Stimulated activated CD4-positive, alpha-beta T cell treated with anti-CD3 and anti-CD28 coated beads, Interleukin-12 subunit alpha, Interleukin-12 subunit beta, amount 100 ng/mL, for 4 hours (primary cell): ENCODE measurements around the gene ASPHD1.
"Not testable (repeated sequence)": the region's sequence is repeated elsewhere in the genome, so short reads cannot be mapped to it uniquely, and the experiment has no call there.

ENCODE experiments used
- DNase-seq: peaks from one replicate; pipeline ENCODE4 v3.0.0-alpha.2; 2020

ASPHD1 gene

DNA sequence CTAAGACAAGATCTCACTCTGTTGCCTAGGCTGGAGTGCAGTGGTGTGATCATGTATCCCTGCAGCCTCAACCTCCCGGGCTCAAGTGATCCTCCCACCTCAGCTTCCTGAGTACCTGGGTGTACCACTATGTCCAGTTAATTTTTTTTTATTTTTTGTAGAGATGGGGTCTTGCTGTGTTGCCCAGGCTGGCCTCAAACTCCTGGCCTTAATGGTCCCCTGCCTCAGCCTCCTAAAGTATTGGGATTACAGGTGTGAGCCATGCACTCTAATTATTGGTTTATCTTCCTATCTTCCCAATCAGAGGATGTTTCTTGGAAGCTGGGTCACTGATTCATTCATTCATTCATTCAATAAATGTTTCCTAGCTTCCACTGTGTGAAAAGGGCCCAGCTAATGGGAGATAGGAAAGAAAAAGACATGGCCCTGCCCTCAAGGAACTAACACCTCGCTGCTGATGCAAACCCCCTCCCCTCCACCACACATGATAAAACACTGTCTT, 8.5 kb downstream of the ASPHD1 start:
- DNase-seq = no peak

DNA sequence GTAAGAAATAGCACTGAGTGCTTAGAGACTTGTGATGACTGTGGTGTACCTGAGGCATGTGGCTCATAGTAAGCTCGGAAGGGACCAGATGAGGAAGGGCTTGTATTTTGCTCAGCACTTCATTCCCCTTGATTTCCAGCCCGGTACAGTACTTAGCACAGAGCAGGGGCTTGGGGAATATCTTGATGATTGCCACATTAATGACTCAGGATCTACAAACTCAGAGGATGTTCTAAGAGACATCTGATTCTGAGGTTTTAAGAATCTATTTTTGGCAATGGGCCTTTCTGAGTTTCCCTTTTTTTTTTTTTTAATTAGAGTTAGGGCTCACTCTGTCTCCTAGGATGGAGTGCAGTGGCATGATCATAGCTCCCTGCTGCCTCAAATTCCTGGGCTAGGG, 9.1 kb downstream of the ASPHD1 start:
- DNase-seq = no peak

DNA sequence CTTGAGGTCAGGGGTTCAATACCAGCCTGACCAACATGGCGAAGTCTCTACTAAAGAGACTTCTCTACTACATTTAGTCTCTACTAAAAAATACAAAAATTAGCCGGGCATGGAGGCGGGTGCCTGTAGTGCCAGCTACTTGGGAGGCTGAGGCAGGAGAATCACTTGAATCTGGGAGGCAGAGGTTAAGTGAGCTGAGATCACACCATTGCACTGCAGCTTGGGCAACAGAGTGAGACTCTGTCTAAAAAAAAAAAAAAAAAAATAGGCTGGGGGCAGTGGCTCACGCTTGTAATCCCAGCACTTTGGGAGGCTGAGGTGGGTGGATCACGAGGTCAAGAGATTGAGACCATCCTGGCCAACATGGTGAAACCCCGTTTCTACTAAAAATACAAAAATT, 9.6 kb downstream of the ASPHD1 start:
- DNase-seq = not testable (repeated sequence)

DNA sequence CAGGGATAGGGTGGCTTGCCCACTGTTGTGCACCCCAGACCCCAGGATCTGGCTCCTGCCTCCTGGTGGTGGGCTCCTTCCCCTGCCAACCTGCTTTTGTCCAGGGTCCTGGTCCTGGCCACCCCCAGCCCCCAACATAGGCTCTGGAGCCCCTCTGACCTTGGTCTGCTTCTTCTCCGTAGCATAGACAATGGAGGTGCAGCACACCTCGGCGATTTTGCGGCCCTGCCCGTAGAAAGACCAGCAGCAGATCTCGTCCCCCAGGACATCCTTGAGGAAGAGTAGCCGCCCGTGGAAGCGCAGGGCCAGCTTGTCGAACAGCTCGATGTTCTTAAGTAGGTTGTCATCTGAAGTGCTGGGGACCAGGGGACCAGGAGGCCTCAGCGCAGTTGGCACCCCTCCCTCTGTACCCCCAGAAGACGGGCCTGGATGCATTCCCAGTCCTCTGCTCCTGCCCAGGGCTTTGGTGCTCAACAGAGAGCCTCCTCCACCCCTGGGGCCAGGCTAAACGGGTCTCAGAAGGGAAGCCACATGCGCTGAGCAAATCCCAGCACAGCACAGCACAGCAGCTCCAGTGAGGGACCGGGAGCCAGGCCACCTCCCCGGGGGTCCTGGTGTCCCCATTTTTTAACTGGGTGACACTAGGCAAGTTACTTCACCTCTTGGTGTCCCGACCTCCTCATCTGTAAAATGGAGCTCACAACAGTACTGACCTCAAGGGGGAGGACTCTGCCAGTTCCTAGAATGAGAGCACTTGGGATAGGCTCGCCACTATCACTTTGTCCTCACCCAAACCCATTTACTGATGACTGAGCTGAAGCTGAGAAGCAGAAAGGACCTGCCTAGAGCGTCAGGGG, 10.8 kb downstream of the ASPHD1 start:
- DNase-seq = no peak

DNA sequence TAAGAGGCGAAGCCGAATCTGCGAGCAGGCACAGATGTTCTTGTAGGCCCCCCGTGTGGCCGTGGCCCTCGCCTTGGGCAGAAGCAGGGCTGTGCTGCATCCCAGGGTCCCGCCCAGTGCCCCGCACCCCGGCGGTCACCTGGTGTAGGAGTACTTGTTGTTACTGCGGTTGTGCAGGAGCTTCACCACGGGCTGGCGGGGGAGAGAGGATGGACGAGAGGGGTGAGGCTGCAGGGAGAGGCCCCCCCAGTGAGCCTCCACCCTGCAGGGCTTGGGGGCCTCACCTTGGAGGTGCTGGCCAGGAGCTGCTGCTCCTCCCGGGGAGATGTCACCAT, 11.4 kb downstream of the ASPHD1 start:
- DNase-seq = no peak

DNA sequence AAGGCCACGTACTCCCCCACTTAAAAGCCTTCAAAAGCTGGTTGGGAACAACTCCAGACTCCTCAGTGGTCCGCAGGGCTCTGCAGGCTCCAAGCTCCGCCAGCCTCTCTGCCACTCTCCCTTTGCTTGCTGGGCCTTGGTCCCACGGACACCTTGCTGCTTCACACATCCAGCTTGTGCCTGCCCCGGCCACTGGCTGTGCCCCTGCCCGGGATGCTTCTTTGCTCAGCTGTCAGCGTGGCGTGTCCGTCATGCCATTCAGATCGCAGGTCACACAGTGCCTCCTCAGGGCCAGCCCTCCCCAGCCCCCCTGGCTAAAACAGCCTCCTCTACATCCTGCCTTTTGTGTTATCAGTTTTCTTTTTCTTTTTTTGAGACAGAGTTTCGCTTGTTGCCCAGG, 11.8 kb downstream of the ASPHD1 start:
- no peak for DNase-seq

DNA sequence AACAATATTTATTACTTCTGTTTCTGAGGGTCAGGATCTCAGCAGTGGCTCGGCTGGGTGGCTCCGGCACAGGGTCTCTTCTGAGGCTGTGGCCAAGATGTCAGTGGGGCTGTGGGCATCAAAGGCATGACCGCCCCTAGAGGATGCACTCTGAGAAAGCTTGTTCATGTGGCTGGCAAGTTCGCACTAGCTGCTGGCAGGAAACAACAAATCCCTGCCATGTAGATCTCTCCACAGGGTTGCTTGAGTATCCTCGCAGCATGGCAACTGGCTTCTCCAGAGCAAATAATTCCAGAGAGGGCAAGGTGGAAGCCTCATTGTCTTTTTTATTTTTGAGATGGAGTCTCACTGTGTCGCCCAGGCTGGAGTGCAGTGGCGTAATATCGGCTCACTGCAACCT, 13.2 kb downstream of the ASPHD1 start:
- no peak for DNase-seq

DNA sequence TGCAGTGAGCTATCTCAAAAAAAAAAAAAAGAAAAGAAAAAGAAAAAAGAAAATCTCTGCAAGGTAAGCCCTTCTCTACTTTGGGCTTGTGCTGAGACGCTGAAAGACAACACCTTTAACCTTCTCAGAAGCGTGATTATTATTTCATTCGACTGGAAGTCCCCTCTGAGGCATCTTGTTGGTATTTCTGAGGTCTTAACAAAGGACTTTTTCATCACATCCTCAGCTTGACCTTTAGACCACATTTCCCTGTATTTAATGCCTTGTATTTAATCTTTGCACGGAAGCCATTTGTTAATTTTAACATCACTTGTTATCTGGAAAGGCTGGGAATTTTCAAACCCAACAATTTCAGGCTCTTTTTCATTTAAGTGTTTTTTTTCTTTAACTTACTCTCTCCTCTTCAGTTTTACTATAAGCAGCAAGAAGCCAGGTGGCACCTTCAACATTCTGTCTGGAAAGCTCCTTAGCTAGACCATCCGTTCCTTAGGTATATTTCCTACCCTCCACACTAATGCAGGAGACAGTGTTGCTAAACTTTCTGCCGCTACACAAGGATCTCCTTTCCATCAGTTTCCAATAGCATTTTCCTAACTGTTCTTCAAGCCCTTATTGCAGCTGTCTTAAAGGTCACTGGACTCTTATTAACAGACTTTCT, 15.4 kb downstream of the ASPHD1 start:
- DNase-seq = no peak

DNA sequence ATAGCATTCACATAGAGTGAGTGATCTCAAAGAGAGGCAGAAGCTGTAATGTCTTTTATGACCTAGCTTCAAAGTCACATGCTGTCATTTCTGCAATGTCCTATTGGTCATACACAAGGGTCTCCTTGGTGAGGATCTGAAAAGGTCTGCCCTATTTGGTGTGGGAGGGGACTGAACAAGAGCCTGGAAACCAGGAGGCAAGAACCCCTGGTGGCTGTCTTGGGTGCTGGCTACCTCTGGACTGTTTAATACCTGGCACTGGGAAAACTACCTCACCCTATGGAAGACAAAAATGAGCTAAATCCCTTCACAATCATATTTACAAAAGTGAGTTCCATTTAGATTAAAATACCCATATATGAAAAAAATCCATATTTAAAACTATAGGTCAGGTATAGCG, 16.7 kb downstream of the ASPHD1 start:
- no peak for DNase-seq

DNA sequence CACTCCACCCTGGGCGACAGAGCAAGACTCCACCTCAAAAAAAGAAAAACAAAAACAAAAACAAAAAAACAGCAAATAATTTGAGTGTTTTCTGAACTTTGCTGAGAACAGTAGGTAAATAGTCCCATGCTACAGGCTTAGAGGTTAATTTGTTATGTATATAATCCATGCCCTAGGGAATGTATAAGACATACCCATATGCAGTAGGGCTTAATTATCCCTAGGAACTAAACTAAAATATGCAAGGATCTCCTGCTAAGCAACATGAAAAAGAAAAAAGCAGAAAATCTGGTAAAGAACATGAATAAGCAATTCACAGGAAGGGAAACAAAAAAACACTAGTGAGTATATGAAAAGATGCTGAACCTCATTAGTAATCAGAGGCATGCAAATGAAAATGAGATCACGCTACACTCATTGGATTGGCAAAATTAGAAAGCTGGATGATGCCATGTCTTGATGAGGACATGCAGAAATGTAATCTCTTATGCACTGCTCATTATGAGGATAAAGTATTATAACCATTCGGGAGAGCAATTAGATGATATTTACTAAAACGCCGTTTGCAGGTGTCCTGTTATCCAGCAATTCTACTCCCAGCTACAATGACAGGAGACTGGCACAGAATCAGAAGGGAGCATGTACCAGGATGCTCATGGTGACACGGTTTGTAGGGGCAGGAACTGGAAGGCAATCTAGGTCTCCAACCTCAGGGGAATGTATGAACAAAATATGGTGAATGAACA, 20.2 kb downstream of the ASPHD1 start:
- DNase-seq = no peak

DNA sequence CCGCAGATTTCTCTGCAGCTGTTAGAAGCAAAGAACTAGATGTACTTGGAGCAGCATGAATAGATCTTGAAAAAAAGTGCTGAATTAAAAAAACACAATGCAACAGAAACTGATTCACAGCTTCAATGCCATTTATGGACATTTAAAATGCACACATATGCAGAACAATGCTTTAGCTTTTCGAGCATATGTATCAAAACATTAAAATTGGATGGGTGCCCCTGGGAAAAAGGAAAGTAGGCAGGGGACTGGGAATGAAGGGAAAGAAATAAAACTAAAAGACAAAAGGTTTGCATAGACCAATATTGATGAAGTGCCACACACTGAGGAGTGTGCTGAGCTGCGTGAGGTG, 20.7 kb downstream of the ASPHD1 start:
- no peak for DNase-seq

DNA sequence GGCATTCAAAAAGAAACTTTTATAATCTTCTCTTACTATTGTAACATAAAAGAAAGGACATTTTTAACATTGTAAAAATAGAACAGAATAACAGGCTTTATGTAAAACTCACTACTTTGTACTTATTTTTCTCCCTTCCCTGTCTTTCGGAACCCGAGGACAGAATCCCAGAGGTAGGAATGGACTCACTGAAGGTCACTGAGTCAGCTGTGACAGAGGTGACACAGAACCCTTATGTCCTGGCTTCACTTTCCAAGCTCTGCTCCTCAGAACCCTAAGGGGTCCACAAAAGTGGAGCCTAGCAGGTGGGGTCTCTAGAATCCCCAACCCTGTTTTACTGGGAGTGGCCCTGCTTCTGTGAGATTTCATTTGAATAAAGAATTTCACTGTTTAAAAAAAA, 22.0 kb downstream of the ASPHD1 start:
- DNase-seq = no peak

DNA sequence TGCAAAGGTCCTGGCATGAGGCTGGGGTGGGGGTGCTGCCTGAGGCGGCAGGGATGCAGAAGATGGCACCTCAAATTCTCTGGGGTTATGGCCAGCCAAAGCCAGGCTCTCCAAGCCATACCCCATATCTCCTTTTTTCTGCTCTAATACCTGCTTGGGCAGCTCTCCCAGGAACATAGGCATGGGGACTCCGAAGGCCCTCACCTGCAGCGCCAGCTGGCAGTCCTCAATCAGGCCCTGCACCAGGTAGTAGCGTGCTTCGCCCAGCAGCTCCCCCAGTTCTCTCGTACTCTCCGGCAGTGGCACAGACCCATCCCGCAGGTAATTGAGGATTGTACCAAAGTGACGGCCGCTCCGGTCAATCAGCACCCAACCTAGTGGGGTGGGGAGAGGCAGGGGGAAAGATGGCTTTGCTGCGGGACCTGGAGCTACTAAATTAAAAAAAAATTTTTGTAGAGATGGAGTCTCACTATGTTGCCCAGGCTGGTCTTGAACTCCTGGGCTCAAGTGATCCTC, 22.8 kb downstream of the ASPHD1 start:
- no peak for DNase-seq

DNA sequence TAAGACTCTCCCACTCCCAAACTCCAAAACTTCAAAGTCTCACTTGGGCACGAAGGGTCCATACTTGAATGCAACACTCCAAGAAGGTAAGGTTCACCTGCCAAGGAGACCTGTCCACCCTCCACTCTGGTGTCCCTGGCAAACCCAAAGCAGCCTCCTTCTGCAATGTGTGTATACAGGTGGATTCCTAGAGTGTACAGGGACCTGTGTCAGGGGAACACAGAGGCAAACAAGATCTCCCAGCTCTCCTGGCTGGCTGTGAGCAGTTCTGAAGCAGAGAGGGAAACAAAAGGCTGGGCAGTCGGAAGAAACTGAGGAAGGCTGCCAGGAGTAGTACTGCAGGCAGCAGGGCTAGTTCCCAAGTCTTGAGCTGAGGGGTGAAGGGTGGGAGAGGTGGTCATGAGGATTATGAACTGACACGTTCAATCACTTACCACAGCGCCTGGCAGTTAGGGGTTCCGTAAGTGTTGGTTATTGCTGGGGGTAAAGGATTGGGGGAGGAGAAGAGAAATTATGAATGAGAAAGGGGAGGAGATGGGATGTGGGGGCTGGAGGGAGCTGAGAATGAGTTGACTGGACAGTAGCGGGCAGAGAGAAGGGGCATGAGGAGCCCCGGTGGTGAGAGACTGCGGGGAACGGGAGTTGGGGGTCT, 24.9 kb downstream of the ASPHD1 start:
- DNase-seq = no peak

DNA sequence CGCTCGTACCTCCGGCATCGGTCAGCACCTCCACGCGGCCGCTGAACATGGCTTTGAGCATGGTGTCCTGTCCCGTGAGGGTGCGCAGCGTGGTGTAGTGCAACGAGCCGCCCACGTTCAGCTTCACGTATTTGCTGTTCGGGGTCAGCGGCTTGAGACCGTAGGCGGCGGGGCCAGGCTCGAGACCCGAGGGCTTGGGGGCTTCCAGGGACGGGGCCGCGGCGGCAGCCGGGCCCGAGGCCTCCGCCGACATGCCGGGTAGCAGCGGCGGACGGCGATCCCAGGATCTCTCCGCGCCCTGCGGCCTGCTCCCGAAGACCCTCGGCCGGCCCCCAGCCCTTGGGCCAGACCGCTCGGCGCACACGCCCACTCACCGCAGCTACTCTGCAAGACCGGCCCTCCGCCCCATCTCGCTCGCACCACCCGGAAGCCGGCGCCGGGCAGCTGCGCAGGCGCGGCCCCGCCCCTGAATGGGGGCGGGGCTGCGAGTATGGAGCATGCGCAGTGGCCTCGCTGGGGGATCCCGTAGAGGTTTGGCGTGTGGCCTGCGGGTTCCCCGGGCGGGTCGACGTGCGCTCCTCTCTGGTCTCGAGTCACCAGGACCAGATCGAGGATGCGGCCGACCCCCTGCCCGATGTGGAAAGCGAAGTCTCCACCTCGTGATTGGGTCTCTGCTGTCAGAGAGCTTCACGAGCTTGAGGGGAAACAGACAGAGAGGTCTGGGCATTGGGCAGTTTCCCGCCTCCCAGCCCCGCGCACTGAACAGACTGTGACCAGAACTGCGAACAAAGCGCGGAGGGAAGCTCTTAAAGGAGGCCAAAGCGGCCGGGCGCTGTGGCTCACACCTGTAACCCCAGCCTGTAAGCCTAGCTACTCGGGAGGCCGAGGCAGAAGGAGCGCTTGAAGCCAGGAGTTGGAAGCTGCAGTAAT, 25.8 kb downstream of the ASPHD1 start, which contains the start of gene KCTD13:
KCTD13 (minus strand) TSS at position 446 of the 930 bp plus-strand sequence; CDS start at position 253, 193 bp downstream.
- peak; percentile 87 for DNase-seq

DNA sequence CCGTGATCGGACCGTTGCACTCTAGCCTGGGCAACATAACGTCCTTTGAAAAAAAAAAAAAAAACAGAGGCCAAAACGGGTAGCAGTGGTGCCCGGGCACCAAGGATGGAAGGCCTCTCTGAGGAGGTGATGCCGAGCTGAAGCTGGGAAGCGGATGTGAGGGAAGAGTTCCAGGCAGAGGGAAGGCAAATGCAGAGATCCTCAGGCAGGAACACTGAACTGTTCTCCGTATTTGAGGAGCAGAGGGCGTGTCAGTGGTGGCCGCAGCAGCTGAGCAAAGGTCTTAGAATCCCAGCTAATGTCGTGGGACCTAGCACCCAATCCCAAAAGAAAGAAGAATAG, 26.4 kb downstream of the ASPHD1 start:
- no peak for DNase-seq

DNA sequence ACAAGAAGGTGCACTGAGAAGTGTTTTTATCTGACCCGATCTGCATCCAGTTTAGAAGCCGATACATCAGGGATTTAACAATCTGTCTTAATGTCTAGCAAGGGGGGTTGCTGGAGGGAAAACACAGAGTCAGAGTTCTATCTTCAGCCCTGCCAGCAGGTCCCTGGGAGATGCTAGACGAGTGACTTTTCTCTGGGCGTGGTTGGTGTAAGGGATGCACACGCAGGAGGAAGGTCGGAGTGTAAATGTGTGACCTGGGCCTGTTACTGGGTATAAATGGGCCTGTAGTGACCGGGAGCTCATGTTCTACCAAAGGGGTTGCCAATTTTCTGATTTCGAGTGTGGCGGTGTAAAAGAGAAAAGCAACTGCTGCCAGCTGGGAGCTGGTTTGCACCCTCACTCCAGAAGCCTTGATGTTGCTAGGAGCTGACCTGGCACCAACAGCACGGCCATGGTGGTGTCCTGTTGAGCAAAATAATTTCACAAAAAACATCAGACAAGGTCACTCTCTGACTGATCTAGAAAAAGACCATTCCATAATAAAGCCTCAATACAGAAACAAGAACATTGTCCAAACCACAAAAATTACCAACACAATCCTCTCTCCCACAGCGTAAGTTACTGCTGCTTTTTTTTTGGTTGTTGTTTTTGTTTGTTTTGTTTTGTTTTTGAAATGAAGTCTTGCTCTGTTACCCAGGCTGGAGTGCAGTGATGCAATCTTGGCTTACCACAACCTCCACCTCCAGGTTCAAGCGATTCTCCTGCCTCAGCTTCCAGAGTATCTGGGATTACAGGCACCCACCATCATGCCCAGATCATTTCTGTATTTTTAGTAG, 27.0 kb downstream of the ASPHD1 start:
- DNase-seq = no peak

DNA sequence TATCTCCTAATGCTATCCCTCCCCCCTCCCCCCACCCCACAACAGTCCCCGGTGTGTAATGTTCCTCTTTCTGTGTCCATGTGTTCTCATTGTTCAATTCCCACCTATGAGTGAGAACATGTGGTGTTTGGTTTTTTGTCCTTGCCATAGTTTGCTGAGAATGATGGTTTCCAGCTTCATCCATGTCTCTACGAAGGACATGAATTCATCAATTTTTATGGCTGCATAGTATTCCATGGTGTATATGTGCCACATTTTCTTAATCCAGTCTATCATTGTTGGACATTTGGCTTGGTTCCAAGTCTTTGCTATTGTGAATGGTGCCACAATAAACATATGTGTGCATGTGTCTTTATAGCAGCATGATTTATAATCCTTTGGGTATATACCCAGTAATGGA, 31.5 kb downstream of the ASPHD1 start:
- not testable (repeated sequence) for DNase-seq

DNA sequence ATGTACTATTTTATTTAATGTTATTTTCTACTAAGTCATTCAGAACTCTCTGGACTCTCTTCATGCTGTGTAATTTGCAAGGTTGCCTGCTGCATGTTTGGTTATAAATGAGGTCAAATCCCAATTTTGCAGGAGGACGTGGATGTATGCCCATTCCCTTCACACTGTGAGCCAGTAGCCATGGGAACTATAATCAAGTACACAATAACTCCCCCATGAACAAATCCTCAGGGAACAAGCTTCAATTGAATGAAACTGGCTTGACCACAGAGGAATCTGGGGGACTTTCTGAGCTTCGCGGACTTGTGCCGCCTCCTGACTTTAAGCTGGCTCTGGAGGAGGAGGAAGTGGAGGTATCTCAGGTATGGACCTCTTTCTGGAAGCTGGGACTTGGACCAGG, 40.4 kb downstream of the ASPHD1 start:
- no peak for DNase-seq

DNA sequence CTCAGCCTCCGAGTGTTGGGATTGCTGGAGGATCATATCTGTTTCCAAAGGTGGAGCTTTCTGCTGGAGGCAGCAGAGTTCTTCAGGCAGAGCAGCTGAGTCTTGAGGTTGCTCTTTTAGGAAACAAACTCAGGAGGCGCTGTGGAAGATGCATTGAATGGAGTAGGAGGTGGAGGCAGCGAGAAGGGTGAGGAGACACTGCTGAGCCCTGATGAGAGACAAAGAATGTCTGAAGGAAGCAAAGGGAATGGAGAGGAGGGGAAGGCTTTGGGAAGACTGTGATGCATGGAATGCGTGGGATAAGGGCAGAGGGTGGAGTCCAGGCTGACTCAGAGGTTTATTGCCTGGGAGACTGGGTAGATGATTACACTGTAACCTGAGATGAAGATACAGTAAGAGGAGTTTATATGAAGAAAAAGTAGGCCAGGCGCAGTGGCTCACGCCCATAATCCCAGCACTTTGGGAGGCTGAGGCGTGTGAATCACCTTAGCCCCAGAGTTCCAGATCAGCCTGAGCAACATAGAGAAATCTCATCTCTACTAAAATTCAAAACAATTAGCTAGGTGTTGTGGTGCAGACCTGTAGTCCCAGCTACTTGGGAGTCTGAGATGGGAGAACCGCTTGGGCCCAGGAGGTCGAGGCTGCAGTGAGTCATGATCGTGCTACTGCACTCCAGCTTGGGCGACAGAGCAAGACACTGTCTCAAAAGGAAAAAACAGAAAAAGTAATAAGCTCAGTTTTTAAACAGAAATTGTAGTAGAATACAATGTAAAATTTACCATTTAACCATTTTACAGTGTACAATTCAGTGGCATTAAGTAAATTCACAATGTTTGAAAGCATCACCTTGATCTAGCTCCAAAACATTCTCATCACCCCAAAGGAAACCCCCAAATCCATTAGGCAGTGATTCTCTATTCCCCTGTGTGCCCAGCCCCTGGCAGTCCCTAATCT, 43.8 kb downstream of the ASPHD1 start:
- no peak for DNase-seq
